Measurements from ENCODE around the gene XRCC3.

XRCC3 gene

DNA sequence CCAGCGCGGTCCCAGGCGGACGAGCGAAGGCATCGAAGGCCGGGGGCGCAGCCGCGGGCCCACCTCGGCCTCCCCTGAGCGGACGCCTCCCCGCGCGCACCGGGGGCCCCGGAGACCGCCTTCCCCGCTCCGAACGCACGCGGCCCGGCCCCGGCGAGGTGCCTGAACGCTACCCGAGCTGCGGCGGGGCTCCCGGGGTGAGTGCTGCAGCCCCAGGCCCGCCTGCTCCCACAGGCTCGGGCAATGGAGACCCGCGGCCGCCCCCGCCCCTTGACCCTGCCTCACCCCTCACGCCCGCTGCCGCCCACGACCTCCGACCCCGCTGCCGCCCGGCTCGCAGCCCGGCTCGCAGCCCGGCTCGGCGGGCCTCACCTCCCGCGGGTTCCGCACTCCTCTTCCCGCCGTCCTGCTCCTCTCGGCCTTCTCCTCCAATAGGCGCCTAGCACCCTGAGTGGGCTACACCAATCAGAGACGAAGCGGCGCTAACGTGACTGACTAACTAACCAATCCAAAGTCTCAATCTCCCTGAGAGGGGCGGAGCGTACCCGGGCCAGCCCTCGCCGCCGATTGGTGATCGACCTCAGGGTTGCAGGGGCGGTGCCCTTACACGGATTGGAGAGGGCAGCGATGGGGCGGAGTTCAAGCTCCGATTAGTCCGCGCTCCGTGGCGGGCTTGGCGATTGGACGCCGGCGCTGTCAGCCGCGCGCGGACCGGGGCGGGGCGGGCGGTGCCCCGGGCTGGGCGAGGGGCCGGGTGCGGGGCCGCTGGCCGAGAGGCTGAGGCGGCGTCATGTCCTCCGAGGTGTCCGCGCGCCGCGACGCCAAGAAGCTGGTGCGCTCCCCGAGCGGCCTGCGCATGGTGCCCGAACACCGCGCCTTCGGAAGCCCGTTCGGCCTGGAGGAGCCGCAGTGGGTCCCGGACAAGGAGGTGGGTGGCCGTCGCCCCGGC is at the start of gene XRCC3, which contains the start of gene ZFYVE21:
Gene XRCC3, minus strand, starts transcription at position 400 of the 949 bp plus-strand sequence. CDS start 4,364 bp downstream, outside the sequence.
Gene ZFYVE21, plus strand, starts transcription at position 759 of the 949 bp plus-strand sequence. Its CDS starts 32 bp downstream, at position 791.
- DNase-seq = peak; percentile 88 to 100 (median 98)

DNA sequence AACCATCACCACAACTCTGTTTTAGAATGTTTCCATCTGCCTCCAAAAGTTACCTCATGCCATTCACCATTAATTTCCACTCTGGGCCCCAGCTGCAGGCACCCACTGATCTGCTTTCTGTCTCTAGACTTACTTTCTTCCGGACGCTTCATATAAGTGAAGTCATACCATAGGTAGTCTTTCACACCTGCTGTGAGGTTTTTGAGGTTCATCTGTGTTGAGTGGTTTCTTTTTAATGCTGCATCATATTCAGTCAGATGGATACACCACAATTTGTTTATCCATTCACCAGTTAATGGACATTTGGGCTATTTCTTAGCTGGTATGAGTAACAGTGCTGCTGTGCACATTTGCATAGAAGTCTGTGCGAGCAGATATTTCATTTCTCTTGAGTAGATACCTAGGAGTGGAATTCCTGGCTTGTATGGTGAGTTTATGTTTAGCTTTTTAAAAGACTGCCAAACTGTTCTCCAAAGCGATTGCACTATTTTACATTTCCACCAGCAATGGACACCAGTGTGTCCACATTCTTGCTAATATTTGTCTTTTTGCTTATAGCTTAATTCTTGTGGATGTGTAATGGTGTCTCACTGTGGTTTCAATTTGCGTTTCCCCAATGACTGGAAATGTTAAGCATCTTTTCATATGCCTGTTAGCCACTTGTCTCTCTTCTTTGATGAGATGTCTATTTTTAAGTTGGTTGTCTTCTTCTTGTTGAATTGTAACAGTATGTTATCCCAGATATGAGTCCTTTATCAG is 48.7 kb upstream of the XRCC3 start:
- no peak for DNase-seq

DNA sequence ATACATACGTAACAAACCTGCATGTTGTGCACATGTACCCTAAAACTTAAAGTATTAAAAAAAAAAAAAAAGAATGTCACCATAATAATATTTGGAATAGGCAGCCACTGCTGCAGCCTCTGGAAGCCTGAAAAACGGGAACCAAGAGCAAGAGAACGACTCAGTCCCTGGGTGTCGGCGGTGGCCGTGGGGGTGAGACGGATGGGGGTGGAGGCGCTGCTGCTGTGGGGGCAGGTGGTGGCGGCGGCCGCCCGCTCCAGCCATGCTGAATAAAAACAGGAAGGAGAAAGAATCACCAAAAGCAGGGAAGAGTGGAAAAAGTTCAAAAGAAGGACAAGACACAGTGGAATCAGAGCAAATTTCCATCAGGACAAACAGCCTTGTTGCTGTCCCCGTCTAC is 47.3 kb upstream of the XRCC3 start:
- DNase-seq = no peak

DNA sequence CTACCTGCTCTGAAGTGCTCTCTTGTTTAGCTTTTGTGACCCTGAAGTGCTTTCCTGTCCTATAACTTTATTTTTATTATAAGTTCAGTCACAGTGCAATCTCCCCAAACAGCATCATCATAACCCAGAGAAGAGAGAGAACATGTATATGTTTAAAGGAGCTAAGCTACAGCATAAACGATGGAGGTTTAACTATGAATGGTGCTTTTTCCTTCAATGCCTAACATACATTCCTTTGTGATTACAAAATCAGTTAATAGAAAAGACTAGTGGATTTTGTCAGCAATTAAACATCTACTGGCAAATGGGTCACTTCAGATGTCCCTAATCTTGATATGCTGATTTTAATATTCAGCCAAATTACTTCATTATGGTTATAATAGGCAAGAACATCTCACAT is 46.8 kb upstream of the XRCC3 start:
- DNase-seq = no peak

DNA sequence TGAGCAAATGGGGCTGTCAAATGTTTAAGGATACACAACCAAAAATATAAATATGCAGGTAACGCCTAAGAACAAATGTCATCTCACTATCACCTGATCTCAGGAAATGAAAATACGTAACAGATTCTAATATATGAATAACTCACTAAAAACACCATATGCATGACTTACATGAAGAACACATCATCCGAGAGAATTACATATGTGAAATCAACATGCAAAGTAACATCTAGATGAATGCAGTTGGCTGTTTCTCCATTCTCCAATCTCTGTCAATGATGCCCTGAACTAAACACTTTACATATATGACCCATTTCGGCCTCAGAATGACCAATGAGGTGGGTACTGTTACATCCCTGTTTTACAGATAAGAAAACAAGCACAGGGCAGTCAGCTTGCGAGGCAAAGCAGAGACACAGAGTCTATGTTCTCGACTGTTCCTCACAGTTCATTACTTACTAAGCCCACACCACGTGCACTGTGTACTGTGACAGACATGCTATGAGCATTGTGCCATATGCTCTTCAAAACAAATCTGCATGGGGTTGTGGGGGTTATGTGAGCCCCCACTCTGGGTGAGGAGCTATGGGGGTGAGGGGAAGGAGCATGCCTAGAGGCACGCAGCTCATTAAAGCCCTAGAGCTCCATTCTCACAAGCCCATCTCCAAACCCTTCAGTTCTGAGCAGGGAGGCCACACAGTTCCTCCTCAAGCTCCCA is 43.0 kb upstream of the XRCC3 start:
- no peak for DNase-seq

DNA sequence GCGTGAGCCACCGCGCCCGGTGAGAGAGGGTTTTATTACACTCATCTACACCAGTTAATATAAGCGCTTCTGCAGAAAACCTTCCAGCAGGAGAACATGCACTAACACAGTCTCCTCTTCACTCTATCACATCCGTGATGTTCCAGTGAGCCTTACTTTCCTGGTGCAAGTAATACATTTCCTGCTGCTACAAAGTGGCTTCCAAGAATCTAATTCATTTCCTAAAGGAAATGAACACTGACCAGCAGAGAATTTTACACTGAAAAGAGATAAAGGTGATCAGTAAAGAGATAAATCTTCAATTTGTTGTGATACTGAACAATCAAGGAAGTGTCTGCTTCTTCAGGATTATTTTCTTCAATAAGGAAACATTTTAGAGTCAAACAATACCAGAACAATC is 39.8 kb upstream of the XRCC3 start:
- DNase-seq = no peak

DNA sequence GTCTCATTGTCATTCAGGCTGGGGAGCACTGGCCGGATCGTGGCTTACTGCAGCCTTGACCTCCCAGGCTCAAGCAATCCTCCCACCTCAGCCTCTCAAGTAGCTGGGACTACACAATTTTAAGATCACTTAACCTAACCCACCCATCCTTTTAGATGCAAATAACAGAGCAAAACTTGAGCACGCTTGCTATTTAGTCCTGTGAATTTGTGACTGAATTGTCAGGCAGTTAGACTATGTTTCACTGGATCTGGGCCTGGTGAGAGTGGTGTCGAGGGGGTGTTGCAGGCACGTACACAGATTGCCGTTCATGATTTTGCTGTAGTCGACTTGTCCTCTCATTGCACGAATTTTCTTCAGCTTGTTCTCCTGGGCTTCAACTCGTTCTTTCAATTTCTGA is 38.5 kb upstream of the XRCC3 start:
- no peak for DNase-seq

DNA sequence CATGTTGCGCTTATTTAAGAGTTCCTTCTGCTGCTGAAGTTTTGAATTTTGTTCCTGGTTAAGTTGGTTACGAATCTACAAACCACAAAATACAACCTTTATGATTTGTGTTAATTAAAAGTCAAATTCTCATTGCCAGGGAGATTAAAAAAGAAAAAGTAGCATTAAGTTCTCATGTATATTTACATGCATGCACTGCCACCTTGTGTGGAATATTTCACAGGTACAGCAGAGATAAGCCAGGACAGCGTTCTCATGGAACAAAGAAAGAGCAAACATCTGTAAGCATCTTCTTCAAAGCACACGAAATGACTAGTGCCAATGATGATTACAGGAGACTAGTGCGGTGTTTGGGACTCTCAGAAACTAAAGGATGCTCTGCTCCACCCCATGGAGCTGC is 34.6 kb upstream of the XRCC3 start:
- DNase-seq = no peak

DNA sequence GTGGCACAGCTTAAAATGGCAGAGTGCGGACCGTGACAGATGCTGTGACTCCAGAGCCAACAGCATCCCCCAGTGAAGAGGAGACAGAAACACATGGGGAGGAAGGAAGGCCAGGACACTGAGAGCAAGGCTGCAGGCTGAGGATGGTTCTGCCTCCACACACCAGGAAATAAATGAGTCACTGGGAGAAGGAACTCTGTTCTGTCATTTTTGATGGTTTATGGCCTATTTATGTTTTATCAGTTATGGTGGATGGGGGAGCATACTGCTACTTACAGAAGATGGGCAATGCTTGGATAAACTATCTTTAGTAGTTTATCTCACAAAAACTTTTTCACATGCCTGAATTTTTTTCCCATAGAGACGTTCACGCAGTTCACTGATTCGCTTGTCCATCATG is 34.2 kb upstream of the XRCC3 start:
- DNase-seq = no peak

DNA sequence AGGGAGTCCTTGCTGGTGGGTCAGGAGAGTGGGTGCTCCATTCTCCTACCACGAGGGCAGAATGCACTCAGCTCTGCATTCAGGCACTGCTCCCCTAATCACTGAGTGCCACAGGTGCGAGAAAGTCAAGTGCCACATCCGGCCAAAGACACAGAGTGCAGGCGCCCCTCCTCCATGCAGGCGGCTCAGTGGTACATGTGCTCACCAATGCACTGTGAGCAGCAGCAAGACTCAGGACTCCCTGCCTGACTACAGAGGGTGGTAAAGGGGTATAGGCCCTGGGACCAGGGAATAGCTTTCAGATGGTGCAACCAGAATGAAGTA is 33.2 kb upstream of the XRCC3 start:
- no peak for DNase-seq

DNA sequence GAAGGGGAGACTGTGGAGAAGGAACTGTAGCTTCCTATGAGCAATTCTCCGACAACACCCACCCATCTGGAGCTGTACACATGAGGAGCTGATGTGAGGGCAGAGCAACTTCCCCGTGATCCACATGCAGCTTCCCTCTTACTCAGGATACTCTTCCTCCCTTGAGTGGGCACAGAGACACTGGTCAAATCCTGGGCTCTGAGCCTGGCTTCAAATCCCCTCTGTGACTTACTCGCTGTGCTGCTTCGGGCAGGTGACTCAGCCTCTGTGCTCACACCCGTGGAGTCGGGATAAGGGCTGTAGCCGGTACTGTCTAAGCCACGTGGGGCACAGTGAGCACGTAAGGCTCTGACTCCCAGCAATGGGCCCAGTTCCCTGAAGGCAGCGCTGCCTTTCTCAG is 31.4 kb upstream of the XRCC3 start:
- DNase-seq = peak in 1 of 51 donors; percentile 69

DNA sequence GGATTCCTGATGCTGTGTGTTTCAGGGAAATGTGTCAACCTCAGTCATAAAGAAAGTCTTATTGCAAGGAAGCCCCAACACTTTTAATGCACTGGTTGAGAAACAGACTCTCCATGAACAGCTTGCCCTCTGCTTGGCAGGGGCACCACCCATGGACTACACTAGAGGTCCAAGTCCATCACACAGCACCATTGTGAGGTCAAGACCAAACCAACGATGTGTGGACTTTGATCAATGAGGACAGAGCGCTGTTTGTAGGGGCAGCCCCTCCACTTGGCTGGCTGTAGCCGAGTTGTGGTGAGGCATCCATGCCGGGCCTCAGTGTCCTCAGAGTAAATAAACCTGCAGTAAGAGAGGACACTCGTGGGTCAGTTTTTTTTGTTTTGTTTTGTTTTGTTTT is 30.2 kb upstream of the XRCC3 start:
- DNase-seq = no peak

DNA sequence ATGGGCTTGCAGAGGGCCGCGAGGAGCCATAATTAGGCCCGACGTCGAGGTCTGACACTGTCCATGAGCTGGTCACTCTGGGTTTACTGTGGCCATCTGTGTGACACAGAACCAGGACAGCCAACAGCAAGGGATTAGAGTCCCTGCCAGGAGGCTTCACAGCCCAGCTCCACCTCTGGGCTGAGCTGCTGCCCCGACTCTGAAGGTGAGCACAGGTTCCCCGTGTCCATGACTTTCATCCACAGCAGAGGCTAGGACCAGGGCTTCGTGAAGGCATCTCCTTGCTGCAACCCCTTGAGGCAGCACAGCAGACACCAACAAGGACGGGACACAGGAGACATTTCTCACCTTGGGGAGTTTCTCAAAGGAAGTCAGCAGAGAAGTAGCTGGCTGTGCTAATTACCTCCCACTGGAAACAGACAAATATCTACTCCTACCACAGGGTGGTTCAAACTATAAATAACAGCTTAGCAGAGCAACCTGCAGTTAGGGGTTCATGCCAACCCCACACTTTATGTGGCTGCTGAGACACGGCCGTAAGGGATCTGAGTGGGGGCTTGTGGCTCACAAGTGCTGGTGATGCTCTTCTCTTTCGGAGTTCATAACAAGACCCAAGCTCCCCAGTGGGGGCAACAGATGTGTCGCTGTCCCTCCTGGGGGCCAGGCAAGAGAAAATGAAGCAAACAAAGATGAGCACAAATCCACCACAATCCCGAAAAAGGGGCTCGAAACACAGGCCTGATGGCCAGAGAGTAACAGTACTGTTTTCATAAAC is 29.6 kb upstream of the XRCC3 start:
- DNase-seq = no peak

DNA sequence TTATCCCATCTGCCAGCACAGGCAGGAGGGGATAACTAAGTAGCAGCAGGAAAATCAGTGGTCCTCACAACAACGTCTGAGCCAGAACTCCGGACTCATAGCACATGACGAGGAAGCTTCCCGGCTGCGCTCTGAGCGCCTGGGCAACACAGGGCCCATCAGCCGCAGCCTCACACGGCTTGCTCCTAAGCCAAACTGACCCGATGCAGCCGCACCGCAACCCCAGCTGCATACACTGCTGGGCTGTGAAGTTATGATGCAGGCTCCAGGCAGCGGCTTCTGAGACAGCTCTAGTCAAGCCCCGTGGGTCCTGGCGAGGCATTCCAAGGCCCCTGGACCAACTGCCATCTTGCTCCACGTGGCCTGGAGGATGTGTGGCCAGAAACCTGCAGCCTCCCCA is 28.4 kb upstream of the XRCC3 start:
- DNase-seq = no peak

DNA sequence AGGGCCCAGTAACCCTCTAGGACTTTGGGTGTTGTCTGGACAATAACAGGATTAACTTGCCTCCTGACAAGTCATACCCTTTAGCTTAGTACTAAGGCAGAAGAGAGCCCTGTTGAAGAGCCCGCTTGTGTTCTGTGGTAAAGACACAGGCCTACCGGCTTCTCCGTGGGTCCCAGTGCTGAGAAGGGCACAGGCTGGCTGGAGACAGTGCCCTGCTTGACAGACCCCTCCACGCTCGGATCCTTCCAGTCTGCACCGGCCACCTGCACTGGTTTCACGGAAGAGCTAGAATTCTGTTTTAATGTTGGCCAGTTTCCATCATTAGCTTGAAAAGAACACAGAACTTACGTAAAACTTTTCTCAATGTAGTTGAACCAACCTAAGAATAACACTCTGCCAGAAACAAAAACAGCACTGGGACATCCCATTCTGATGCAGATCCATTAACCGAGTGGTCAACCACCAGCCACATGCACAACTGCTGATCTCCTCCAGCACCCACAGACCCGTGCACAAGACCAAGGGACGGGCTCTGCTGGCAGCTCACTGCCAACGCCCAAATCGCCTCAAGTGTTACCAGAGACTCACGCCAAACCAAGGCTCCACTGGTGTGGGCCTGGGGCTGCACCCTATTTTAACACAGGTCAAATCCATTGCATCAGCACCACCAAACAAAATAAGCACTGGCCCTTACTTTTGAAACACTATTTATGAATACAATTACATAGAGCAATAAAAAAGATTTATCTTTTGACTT is 27.4 kb upstream of the XRCC3 start:
- DNase-seq = no peak

DNA sequence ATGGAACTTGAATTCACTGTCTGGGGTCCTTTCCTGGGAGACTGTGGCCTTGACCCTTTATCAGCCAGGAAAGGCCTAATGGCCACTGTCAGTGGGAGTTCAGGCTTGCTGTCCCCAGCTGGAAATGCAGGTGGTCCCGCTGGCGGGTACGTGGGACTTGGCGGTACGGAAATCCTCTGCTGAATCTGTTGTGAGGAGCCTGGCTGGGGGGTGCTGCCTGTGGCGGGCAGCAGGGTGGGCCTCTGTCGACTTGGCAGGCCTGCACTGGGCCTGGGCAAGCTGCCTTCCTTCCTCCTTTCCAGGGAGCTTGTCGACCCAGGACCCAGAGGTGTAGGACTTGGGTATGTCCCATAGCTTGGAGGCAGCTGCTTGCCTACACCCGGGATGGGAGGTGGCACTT is 26.6 kb upstream of the XRCC3 start:
- no peak for DNase-seq

DNA sequence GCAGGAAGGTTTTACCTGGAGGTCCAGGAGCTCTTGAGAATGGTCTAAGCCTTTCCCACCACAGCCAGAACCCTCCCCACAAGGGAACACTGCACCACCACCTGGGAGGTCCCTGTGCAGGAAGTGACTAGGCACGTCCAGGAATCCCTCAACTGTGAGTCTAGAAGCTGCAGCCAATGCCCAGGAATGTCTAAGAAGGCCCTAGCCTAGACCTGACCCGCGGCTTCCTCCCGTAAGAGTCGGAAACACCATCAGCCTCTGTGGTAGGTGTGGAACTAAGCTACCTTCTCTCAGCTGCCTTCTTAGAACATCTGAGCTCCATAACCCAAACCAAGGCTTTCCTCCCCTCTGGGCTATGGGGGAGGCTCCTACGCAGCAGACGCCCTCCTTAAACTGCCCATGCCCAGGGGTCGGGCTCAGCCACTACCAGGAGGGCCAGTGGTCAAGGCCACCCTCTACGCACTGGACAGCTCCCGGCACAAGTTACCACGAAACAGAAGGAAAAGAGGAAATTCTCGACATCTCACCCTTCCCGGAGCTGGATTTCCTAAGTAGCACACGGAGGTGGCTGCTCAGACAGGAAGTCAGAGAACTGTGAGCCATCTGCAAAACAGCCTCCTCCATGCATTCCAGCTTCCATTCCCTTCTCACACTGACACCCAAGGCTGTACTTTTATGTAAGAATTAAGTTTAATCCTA is 25.9 kb upstream of the XRCC3 start:
- DNase-seq = no peak

DNA sequence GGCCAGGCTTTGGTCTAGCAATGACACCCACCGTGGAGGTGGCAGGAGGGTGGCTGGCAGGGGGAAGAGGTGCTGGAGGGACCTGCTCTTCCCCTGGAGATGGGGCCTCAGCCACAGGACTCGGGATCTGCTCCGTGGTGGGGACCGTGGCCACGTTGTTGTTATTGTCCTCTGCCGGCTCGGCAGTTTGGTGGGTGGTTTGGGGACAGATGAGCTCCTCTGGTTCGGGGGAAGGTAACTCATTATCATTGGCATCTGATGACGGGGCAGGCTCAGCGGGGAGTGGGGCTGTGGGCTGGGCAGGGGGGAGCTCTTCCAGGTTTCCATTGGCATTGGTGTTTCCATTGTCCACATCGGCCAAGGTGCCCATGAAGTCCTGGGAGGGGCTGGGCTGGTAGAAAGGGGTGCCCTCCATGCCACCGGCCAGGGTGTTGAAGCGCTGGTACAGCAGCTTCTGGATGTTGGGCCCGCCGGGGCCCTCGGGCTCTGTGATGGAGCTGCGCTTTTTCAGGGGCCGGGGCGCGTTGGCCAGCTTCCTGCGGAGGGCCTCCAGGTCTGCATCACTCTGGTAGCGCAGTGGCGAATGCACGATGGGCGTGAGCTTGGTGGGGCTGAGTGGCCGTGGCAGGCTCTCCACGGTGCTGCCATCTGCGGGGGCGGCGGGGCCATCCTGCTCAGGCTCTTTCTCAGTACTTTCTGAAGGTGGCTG is 24.7 kb upstream of the XRCC3 start:
- no peak for DNase-seq

DNA sequence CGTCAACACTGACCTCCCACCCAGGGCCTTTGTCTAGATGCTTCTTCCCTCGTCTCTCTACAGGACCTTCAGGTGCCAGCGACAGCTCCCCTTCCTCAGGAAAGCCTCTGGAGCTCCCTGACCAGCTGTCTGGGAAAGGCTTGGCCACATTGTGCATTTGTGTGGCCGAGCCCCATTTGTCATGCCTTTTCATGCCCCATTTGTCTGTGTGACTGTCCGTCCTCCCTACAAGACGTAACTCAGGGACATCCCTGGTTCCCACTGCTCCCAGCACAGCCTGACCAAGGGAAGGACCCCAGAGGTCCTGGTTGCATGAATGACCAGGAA is 24.2 kb upstream of the XRCC3 start:
- DNase-seq = no peak

Measured in hypothalamus (tissue), 51 donors.